Esophagus squamous epithelium (tissue), 4 donors: Measurements from ENCODE around the gene HSD17B2.

Source experiments
- POLR2A ChIP-seq, 4 donors: fragments of 450-650 bp; IDR thresholded peaks; one replicate each; pipeline ENCODE4 v1.6.1; 2017; ENCODE audit warnings: antibody characterized with exemption in 4 of 4, mild to moderate bottlenecking in 4 of 4, moderate library complexity in 3 of 4
- TF ChIP-seq, protein P1 (sequence below), 6 experiments: fragments of 450-650 bp in 4 of 6; fragments of 200-600 bp in 2 of 6; sonication (generic) in 2 of 6; IDR thresholded peaks; one replicate each; pipeline ENCODE4 v1.5.1; 2016 to 2019; ENCODE audit warnings: antibody characterized with exemption in 6 of 6, mild to moderate bottlenecking in 4 of 6, moderate library complexity in 4 of 6

DNA sequence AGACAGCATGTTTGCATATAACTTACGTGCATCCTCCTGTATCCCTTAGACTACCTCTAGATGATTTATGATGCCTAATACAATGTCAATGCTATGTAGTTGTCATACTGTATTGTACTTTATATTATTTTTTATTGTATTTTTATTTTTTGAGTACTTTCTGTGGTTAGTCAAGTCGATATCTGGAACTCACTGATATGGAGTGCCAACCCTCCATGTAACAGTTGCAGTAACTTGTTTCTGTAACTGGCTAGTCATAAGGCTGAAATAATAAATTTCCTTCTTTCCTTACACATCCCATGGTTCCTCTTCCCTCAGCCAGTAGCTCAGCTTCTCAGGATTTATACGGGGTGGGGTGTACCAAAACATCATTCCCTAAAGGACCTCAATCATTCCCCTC, 111.5 kb downstream of the HSD17B2 start:
- TF ChIP-seq, protein P1, sequence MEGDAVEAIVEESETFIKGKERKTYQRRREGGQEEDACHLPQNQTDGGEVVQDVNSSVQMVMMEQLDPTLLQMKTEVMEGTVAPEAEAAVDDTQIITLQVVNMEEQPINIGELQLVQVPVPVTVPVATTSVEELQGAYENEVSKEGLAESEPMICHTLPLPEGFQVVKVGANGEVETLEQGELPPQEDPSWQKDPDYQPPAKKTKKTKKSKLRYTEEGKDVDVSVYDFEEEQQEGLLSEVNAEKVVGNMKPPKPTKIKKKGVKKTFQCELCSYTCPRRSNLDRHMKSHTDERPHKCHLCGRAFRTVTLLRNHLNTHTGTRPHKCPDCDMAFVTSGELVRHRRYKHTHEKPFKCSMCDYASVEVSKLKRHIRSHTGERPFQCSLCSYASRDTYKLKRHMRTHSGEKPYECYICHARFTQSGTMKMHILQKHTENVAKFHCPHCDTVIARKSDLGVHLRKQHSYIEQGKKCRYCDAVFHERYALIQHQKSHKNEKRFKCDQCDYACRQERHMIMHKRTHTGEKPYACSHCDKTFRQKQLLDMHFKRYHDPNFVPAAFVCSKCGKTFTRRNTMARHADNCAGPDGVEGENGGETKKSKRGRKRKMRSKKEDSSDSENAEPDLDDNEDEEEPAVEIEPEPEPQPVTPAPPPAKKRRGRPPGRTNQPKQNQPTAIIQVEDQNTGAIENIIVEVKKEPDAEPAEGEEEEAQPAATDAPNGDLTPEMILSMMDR (IDR thresholded peaks at IDR 0.05): no peak
- no peak for TF ChIP-seq POLR2A (IDR thresholded peaks at IDR 0.05)
